Transverse colon (tissue), 4 donors: ENCODE results near the gene INSRR. TPM values are rescaled to one million over a fixed set of nuclear protein-coding genes. Genes with fewer than 3 reads are reported as not detected.

Source experiments
- DNase-seq: peaks from one replicate; pipeline ENCODE4 v3.0.0-alpha.2; 2019
- H3K27ac ChIP-seq, 4 donors: fragments of 200-600 bp; sonication (generic); 2 replicates each; pipeline ENCODE4 v1.5.1; 2016 to 2018; ENCODE audit warnings: inconsistent platforms in 4 of 4
- H3K27me3 ChIP-seq: fragments of 200-600 bp; sonication (generic); 2 replicates; pipeline ENCODE4 v1.5.1; 2017; ENCODE audit warnings: inconsistent platforms
- H3K36me3 ChIP-seq, 4 donors: fragments of 200-600 bp; sonication (generic); 2 replicates each; pipeline ENCODE4 v1.5.1; 2017 to 2019; ENCODE audit warnings: inconsistent platforms in 4 of 4
- H3K4me1 ChIP-seq, 4 donors: fragments of 200-600 bp; sonication (generic); 2 replicates each; pipeline ENCODE4 v1.5.1; 2017 to 2020; ENCODE audit warnings: inconsistent platforms in 4 of 4
- H3K4me3 ChIP-seq, 4 donors: fragments of 200-600 bp; sonication (generic); 1 replicate in 1 of 4; 2 replicates in 3 of 4; pipeline versions ENCODE4 v1.5.1 to v1.6.1; 2017 to 2019; ENCODE audit warnings: inconsistent platforms in 4 of 4
- H3K9me3 ChIP-seq, 2 donors: fragments of 200-600 bp; sonication (generic); 2 replicates each; pipeline ENCODE4 v1.5.1; 2017 to 2019; ENCODE audit warnings: inconsistent platforms in 2 of 2
- CTCF ChIP-seq, 5 experiments: fragments of 200-600 bp in 3 of 5; fragments of 450-650 bp in 2 of 5; sonication (generic) in 3 of 5; IDR thresholded peaks; 1 replicate in 2 of 5; 2 replicates in 3 of 5; pipeline ENCODE4 v1.5.1; 2016 to 2017; ENCODE audit warnings: antibody characterized with exemption in 5 of 5, inconsistent platforms in 3 of 5, mild to moderate bottlenecking in 2 of 5, moderate library complexity in 1 of 5
- EP300 ChIP-seq: sonication (generic); formaldehyde crosslinking; IDR thresholded peaks from one replicate; pipeline ENCODE4 v1.6.1; 2017; ENCODE audit warnings: antibody characterized with exemption, low read depth
- POLR2A ChIP-seq: fragments of 450-650 bp; IDR thresholded peaks from one replicate; pipeline ENCODE4 v1.6.1; 2016; ENCODE audit warnings: antibody characterized with exemption, mild to moderate bottlenecking, moderate library complexity
- POLR2AphosphoS5 ChIP-seq, 3 donors: sonication (generic); formaldehyde crosslinking; IDR thresholded peaks; one replicate each; pipeline ENCODE4 v1.6.1; 2016; ENCODE audit warnings: antibody characterized with exemption in 3 of 3
- WGBS, 2 donors: methylation state at CpG; one replicate each; pipeline ENCODE4 v1.1.5; 2018; ENCODE audit warnings: low coverage in 1 of 2; 5-methylcytosine and 5-hydroxymethylcytosine counted together
- in situ Hi-C, 4 donors: fragments of 200-750 bp; cut with MboI; loops; one replicate each; pipeline versions ENCODE4 v1.15.0 to v1.15.1; 2017; ENCODE audit warnings: low sequenced_read_pairs in 3 of 4, low pct_ligation_motif_present in 1 of 4, low pct_unique_long_range_greater_than_20kb in 1 of 4
- intact Hi-C: fragments of 100-400 bp; cut with DNase I; formaldehyde crosslinking; loops from one replicate; pipeline ENCODE4 v1.15.1; 2023; ENCODE audit warnings: low total_unique reads
- total RNA-seq, 4 donors: library from RNA; depleted of rRNA; stranded (reverse); fragments of >200 nt; gene quantifications; one replicate each; pipeline ENCODE4 v1.1.0, GENCODE V29; 2016

INSRR gene
- total RNA-seq, 4 donors from 2014 or later, result not detected

GRCh38 chr1:156834322-156834721 lies 24.6 kb downstream of the INSRR start:
- TF ChIP-seq CTCF (IDR thresholded peaks at IDR 0.05) (no peak), POLR2A (no peak), POLR2AphosphoS5 (IDR thresholded peaks at IDR 0.05) (no peak), EP300 (no peak)
- Histone ChIP-seq H3K27ac (no peak overlapping the region), H3K4me3 (no peak overlapping the region), H3K4me1 (no peaks in the 10 kb centered on the region), H3K27me3 (peaks cover 49% of the 10 kb centered on the region), H3K9me3 (no peaks in the 10 kb centered on the region), H3K36me3 (no peaks in the 10 kb centered on the region)
- DNase-seq, result no peak
- intact Hi-C loops (no loop called here), in situ Hi-C loops (no loop called here)
- WGBS, 2 donors, result 71 to 87% methylated on average over 3 of the region's 3 CpGs

GRCh38 chr1:156833603-156834002 lies 25.3 kb downstream of the INSRR start:
- DNase-seq, result no peak
- 40 to 45% methylated on average over 2 of the region's 2 CpGs for WGBS, 2 donors
- no peaks in the 10 kb centered on the region for H3K4me1 ChIP-seq
- in situ Hi-C loops (no loop called here), intact Hi-C loops (no loop called here)
- H3K36me3 ChIP-seq, result no peaks in the 10 kb centered on the region
- TF ChIP-seq CTCF (IDR thresholded peaks at IDR 0.05) (no peak), EP300 (no peak), POLR2AphosphoS5 (IDR thresholded peaks at IDR 0.05) (no peak), POLR2A (no peak)
- H3K4me3 ChIP-seq, result no peak overlapping the region
- no peaks in the 10 kb centered on the region for H3K9me3 ChIP-seq
- no peak overlapping the region for H3K27ac ChIP-seq
- peaks cover 44% of the 10 kb centered on the region for H3K27me3 ChIP-seq

GRCh38 chr1:156832434-156832833 lies 26.5 kb downstream of the INSRR start:
- TF ChIP-seq POLR2A (no peak), CTCF (IDR thresholded peaks at IDR 0.05) (no peak), EP300 (no peak), POLR2AphosphoS5 (IDR thresholded peaks at IDR 0.05) (no peak)
- Histone ChIP-seq H3K4me3 (no peak overlapping the region), H3K27ac (no peak overlapping the region), H3K9me3 (no peaks in the 10 kb centered on the region), H3K27me3 (peaks cover 37% of the 10 kb centered on the region), H3K36me3 (no peaks in the 10 kb centered on the region), H3K4me1 (no peaks in the 10 kb centered on the region)
- intact Hi-C loops (no loop called here), in situ Hi-C loops (no loop called here)
- no peak for DNase-seq
- WGBS, 2 donors, result 46 to 77% methylated on average over 3 to 5 of the region's 5 CpGs

- DNase-seq, result no peak
Observed at GRCh38 chr1:156828400-156829124, 30.4 kb downstream of the INSRR start.

More at GRCh38 chr1:156828400-156829124, 30.4 kb downstream of the INSRR start:
- H3K4me3 ChIP-seq, result no peak overlapping the region
- intact Hi-C loops (no loop called here), in situ Hi-C loops (no loop called here)
- no peaks in the 10 kb centered on the region for H3K36me3 ChIP-seq
- no peak overlapping the region for H3K27ac ChIP-seq
- H3K4me1 ChIP-seq, result no peaks in the 10 kb centered on the region
- peaks cover 14% of the 10 kb centered on the region for H3K27me3 ChIP-seq
- 70 to 75% methylated on average over 12 to 18 of the region's 18 CpGs for WGBS, 2 donors
- no peaks in the 10 kb centered on the region for H3K9me3 ChIP-seq
- no peak for TF ChIP-seq EP300
- no peak for TF ChIP-seq CTCF (IDR thresholded peaks at IDR 0.05)
